Measurements from ENCODE around the gene CDK14. TPM values are rescaled to one million over a fixed set of nuclear protein-coding genes. Genes with fewer than 3 reads are reported as not detected.

Gene CDK14
- total RNA-seq, 1 donor: 39.1 TPM

- Histone ChIP-seq H3K36me3 (ENCODE audit: insufficient read depth, low read length) (no peaks in the 10 kb centered on the region), H3K27ac (ENCODE audit: low read depth, low read length) (no peak overlapping the region), H3K9me3 (ENCODE audit: low read depth, low read length) (no peaks in the 10 kb centered on the region), H3K4me2 (ENCODE audit: insufficient read depth, low read length) (no peak overlapping the region), H2AFZ (ENCODE audit: low read length) (no peak overlapping the region), H4K20me1 (ENCODE audit: insufficient read depth, low read length) (no peaks in the 10 kb centered on the region), H3K4me1 (ENCODE audit: insufficient read depth, low read length) (no peaks in the 10 kb centered on the region), H3K27me3 (ENCODE audit: insufficient read depth, low read length) (no peaks in the 10 kb centered on the region), H3K4me3 (ENCODE audit: insufficient read depth, low read length) (no peak overlapping the region), H3K79me2 (ENCODE audit: insufficient read depth, low read length) (no peaks in the 10 kb centered on the region)
- no peak for DNase-seq (ENCODE audit: insufficient read length, low spot score, missing footprints)
- TF ChIP-seq CTCF (IDR thresholded peaks at IDR 0.05; ENCODE audit: extremely low read depth, low read depth, low read length): no peak
These were observed 320.2 kb downstream of the CDK14 start for GRCh38 chr7:90916319-90916718.

GRCh38 chr7:90917539-90917938 is 321.4 kb downstream of the CDK14 start:
- no peak for TF ChIP-seq CTCF (IDR thresholded peaks at IDR 0.05; ENCODE audit: extremely low read depth, low read depth, low read length)
- no peaks in the 10 kb centered on the region for H3K4me1 ChIP-seq (ENCODE audit: insufficient read depth, low read length)
- no peaks in the 10 kb centered on the region for H3K9me3 ChIP-seq (ENCODE audit: low read depth, low read length)
- H3K79me2 ChIP-seq (ENCODE audit: insufficient read depth, low read length): no peaks in the 10 kb centered on the region
- no peak overlapping the region for H3K27ac ChIP-seq (ENCODE audit: low read depth, low read length)
- no peaks in the 10 kb centered on the region for H3K27me3 ChIP-seq (ENCODE audit: insufficient read depth, low read length)
- no peaks in the 10 kb centered on the region for H3K36me3 ChIP-seq (ENCODE audit: insufficient read depth, low read length)
- H3K4me2 ChIP-seq (ENCODE audit: insufficient read depth, low read length): no peak overlapping the region
- DNase-seq (ENCODE audit: insufficient read length, low spot score, missing footprints): no peak
- H4K20me1 ChIP-seq (ENCODE audit: insufficient read depth, low read length): no peaks in the 10 kb centered on the region
- H2AFZ ChIP-seq (ENCODE audit: low read length): no peak overlapping the region
- H3K4me3 ChIP-seq (ENCODE audit: insufficient read depth, low read length): no peak overlapping the region

GRCh38 chr7:90918303-90918702 is 322.2 kb downstream of the CDK14 start:
- H3K4me3 ChIP-seq (ENCODE audit: insufficient read depth, low read length): no peak overlapping the region
- H3K4me2 ChIP-seq (ENCODE audit: insufficient read depth, low read length): no peak overlapping the region
- no peak overlapping the region for H2AFZ ChIP-seq (ENCODE audit: low read length)
- H3K27ac ChIP-seq (ENCODE audit: low read depth, low read length): no peak overlapping the region
- no peak for DNase-seq (ENCODE audit: insufficient read length, low spot score, missing footprints)
- H3K27me3 ChIP-seq (ENCODE audit: insufficient read depth, low read length): no peaks in the 10 kb centered on the region
- TF ChIP-seq CTCF (IDR thresholded peaks at IDR 0.05; ENCODE audit: extremely low read depth, low read depth, low read length): no peak
- H3K36me3 ChIP-seq (ENCODE audit: insufficient read depth, low read length): no peaks in the 10 kb centered on the region
- H3K4me1 ChIP-seq (ENCODE audit: insufficient read depth, low read length): no peaks in the 10 kb centered on the region
- no peaks in the 10 kb centered on the region for H3K79me2 ChIP-seq (ENCODE audit: insufficient read depth, low read length)
- H4K20me1 ChIP-seq (ENCODE audit: insufficient read depth, low read length): no peaks in the 10 kb centered on the region
- H3K9me3 ChIP-seq (ENCODE audit: low read depth, low read length): no peaks in the 10 kb centered on the region

GRCh38 chr7:90919816-90920215 is 323.7 kb downstream of the CDK14 start:
- Histone ChIP-seq H3K36me3 (ENCODE audit: insufficient read depth, low read length) (no peaks in the 10 kb centered on the region), H3K9me3 (ENCODE audit: low read depth, low read length) (no peaks in the 10 kb centered on the region), H3K27me3 (ENCODE audit: insufficient read depth, low read length) (no peaks in the 10 kb centered on the region), H3K79me2 (ENCODE audit: insufficient read depth, low read length) (no peaks in the 10 kb centered on the region), H4K20me1 (ENCODE audit: insufficient read depth, low read length) (no peaks in the 10 kb centered on the region), H3K4me2 (ENCODE audit: insufficient read depth, low read length) (no peak overlapping the region), H3K4me3 (ENCODE audit: insufficient read depth, low read length) (no peak overlapping the region), H3K4me1 (ENCODE audit: insufficient read depth, low read length) (no peaks in the 10 kb centered on the region), H3K27ac (ENCODE audit: low read depth, low read length) (no peak overlapping the region), H2AFZ (ENCODE audit: low read length) (no peak overlapping the region)
- no peak for DNase-seq (ENCODE audit: insufficient read length, low spot score, missing footprints)
- TF ChIP-seq CTCF (IDR thresholded peaks at IDR 0.05; ENCODE audit: extremely low read depth, low read depth, low read length): no peak
